ENCODE results near the gene CYP2R1. TPM values are rescaled to one million over a fixed set of nuclear protein-coding genes. Genes with fewer than 3 reads are reported as not detected.

The CYP2R1 gene
- total and polyA plus RNA-seq, 10 of the 15 experiments (the other 5 are each of a cell fraction or from before 2014, with no cell fraction given): 0.52 to 10.3 (median 6.3) TPM

DNA sequence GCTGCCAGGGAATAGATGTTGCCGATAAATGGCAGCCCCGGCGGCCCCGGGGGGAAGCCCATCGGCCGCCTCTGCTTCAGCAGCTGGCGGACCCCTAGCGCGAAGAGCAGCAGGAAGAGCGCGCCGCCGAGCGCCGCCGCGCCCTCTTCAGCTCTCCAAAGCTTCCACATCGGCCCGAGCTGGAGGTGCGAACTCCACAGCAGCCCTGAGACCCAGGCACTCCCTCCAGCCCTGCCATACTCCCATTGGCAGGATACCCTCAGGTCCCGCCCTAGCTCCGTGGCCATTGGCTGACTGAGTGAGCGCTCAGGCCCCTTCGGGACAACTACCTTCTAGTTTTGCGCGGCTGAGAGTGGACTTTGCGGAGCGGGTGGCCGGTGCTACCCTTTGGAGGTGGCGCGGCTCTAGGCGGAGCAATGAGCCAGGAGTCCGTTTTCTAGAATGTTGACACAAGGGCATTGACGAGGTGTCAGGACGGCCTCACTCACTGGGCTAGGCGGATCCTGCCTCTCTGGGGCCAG lies at the start of gene CYP2R1 (continued):
- no peak for TF ChIP-seq JUNB (IDR thresholded peaks at IDR 0.05)
- no peak for TF ChIP-seq ZBTB40 (IDR thresholded peaks at IDR 0.05; ENCODE audit: borderline replicate concordance)
- TF ChIP-seq SPI1 (IDR thresholded peaks at IDR 0.05; ENCODE audit: borderline replicate concordance, insufficient read depth, low read depth, low read length): no peak
- TF ChIP-seq FOS (IDR thresholded peaks at IDR 0.05; ENCODE audit: borderline replicate concordance, extremely low read depth, insufficient read length): peak; percentile 43
- peak; percentile 47; the same call in 1 of the 2 replicates for TF ChIP-seq CHD2 (IDR thresholded peaks at IDR 0.05; ENCODE audit: borderline replicate concordance, low read depth, low read length)
- no peak for TF ChIP-seq STAT3 (IDR thresholded peaks at IDR 0.05; ENCODE audit: low read depth, low read length)
- TF ChIP-seq TCF3 (IDR thresholded peaks at IDR 0.05; ENCODE audit: borderline replicate concordance, insufficient read depth, low read depth, low read length): no peak
- TF ChIP-seq CHD4 (IDR thresholded peaks at IDR 0.05): no peak
- TF ChIP-seq STAT1 (conservative IDR thresholded peaks at IDR 0.05): no peak
- no peak for TF ChIP-seq CREB1 (IDR thresholded peaks at IDR 0.05; ENCODE audit: low read depth)
- TF ChIP-seq ASH2L (IDR thresholded peaks at IDR 0.05; ENCODE audit: borderline replicate concordance, low read depth): no peak
- TF ChIP-seq SREBF1 (IDR thresholded peaks at IDR 0.05; ENCODE audit: low read length): no peak
- no peak; a peak in 1 of 3 replicates for TF ChIP-seq EGR1 (IDR thresholded peaks at IDR 0.05; ENCODE audit: borderline replicate concordance in 1 of 2, low read depth in 2 of 2, low read length in 2 of 2)
- TF ChIP-seq EZH2 (IDR thresholded peaks at IDR 0.05; ENCODE audit: borderline replicate concordance, control insufficient read depth, low read depth, low read length): no peak
- no peak for TF ChIP-seq GATAD2B (conservative IDR thresholded peaks at IDR 0.05; ENCODE audit: low read depth)
- TF ChIP-seq E4F1 (IDR thresholded peaks at IDR 0.05; ENCODE audit: borderline replicate concordance, partially characterized antibody): no peak
- TF ChIP-seq SIX5 (IDR thresholded peaks at IDR 0.05; ENCODE audit: low read depth, low read length, severe bottlenecking): no peak
- TF ChIP-seq PBX3 (IDR thresholded peaks at IDR 0.05; ENCODE audit: insufficient replicate concordance, low read depth, low read length): peak; percentile 92
- TF ChIP-seq ATF3 (IDR thresholded peaks at IDR 0.05; ENCODE audit: borderline replicate concordance, extremely low read depth, low read depth, low read length): no peak
- TF ChIP-seq YY1 (IDR thresholded peaks at IDR 0.05; ENCODE audit: low read depth, low read length): peak; percentile 38; the same call in 1 of the 2 replicates

All from GM12878 (cell line).